SK-N-SH (cell line): ENCODE data around the gene HRH2. TPM values are rescaled to one million over a fixed set of nuclear protein-coding genes. Genes with fewer than 3 reads are reported as not detected.

Experiments
- CTCF ChIA-PET: fragments of 300-600, 350-600 bp; formaldehyde crosslinking; extraction: SDS; loops from one replicate; lab custom pipeline; 2021; lab: Yijun Ruan, JAX
- POLR2A ChIA-PET: fragments of 350-600 bp; sonication (Branson Sonifier 250); formaldehyde crosslinking; extraction: SDS; loops from one replicate; lab custom pipeline; 2020; ENCODE audit warnings: antibody characterized with exemption, inconsistent platforms; lab: Yijun Ruan, JAX
- DNase-seq: peaks from one replicate; pipeline ENCODE4 v3.0.0; 2012
- H2AFZ ChIP-seq: fragments of 200-600 bp; sonication (generic); 2 replicates; pipeline ENCODE4 v1.8.1; 2016; ENCODE audit warnings: antibody characterized with exemption, mild to moderate bottlenecking, low read depth
- H3F3A ChIP-seq: fragments of 200-600 bp; sonication (generic); replicated peaks from 2 replicates; pipeline ENCODE3; 2016; ENCODE audit warnings: antibody characterized with exemption, mild to moderate bottlenecking; ENCODE audit not compliant: insufficient read depth
- H3K27ac ChIP-seq, 2 experiments: fragments of 200-500 bp in 1 of 2; fragments of 200-600 bp in 1 of 2; sonication (Bioruptor generic) in 1 of 2; sonication (generic), shearing (Covaris generic) in 1 of 2; 2 replicates each; pipeline versions ENCODE4 v1.5.1 to v1.6.1; 2014 to 2016; ENCODE audit warnings: low read depth in 2 of 2, inconsistent platforms in 1 of 2, low read length in 1 of 2, mild to moderate bottlenecking in 1 of 2, mixed read lengths in 1 of 2
- H3K27me3 ChIP-seq: fragments of 200-600 bp; sonication (generic), shearing (Covaris generic); 2 replicates; pipeline ENCODE4 v1.6.1; 2016; ENCODE audit warnings: mixed run types; ENCODE audit not compliant: insufficient read depth
- H3K36me3 ChIP-seq, 2 experiments: fragments of 200-500 bp in 1 of 2; fragments of 200-600 bp in 1 of 2; sonication (Bioruptor generic) in 1 of 2; sonication (generic) in 1 of 2; replicated peaks in 1 of 2; 2 replicates each; pipeline versions ENCODE3 to v1.5.1; 2014 to 2016; ENCODE audit warnings: low read length in 1 of 2, mild to moderate bottlenecking in 1 of 2; ENCODE audit not compliant: insufficient read depth in 2 of 2, control insufficient read depth in 1 of 2
- H3K4me1 ChIP-seq, 2 experiments: fragments of 200-500 bp in 1 of 2; fragments of 200-600 bp in 1 of 2; sonication (Bioruptor generic) in 1 of 2; sonication (generic), shearing (Covaris generic) in 1 of 2; 2 replicates each; pipeline versions ENCODE4 v1.5.1 to v1.6.1; 2014 to 2016; ENCODE audit warnings: low read depth in 1 of 2, low read length in 1 of 2, mixed run types in 1 of 2; ENCODE audit not compliant: insufficient read depth in 2 of 2, control insufficient read depth in 1 of 2
- H3K4me2 ChIP-seq: fragments of 200-600 bp; sonication (generic), shearing (Covaris generic); 2 replicates; pipeline ENCODE4 v1.6.1; 2017; ENCODE audit warnings: mixed run types
- H3K4me3 ChIP-seq, 2 experiments: fragments of 200-500 bp in 1 of 2; fragments of 200-600 bp in 1 of 2; sonication (Bioruptor generic) in 1 of 2; sonication (generic), shearing (Covaris generic) in 1 of 2; 2 replicates each; pipeline versions ENCODE4 v1.5.1 to v1.8.1; 2014 to 2016; ENCODE audit warnings: low read depth in 2 of 2, inconsistent platforms in 1 of 2, low read length in 1 of 2, mild to moderate bottlenecking in 1 of 2, mixed read lengths in 1 of 2, moderate library complexity in 1 of 2
- H3K79me2 ChIP-seq: fragments of 200-600 bp; sonication (generic); 2 replicates; pipeline ENCODE4 v1.8.1; 2017; ENCODE audit warnings: mild to moderate bottlenecking; ENCODE audit not compliant: insufficient read depth
- H3K9ac ChIP-seq: fragments of 200-600 bp; sonication (generic); 2 replicates; pipeline ENCODE4 v1.6.1; 2017; ENCODE audit warnings: mixed run types
- H3K9me2 ChIP-seq: fragments of 200-600 bp; sonication (generic); 2 replicates; pipeline ENCODE4 v1.6.1; 2017; ENCODE audit warnings: mixed run types
- H3K9me3 ChIP-seq: fragments of 200-600 bp; sonication (generic); 2 replicates; pipeline ENCODE4 v1.6.1; 2017; ENCODE audit warnings: mixed run types, mild to moderate bottlenecking, moderate library complexity
- H4K20me1 ChIP-seq: fragments of 200-600 bp; sonication (generic); 2 replicates; pipeline ENCODE4 v1.6.1; 2017; ENCODE audit warnings: mild to moderate bottlenecking, mixed run types; ENCODE audit not compliant: insufficient read depth
- CHD2 ChIP-seq: fragments of 150-350 bp; IDR thresholded peaks from 2 replicates; pipeline ENCODE4 v1.6.1; 2018; ENCODE audit warnings: low read length; ENCODE audit not compliant: partially characterized antibody
- ELF1 ChIP-seq: IDR thresholded peaks from 2 replicates; pipeline ENCODE4 v1.4.0; 2012
- EP300 ChIP-seq, 2 experiments: IDR thresholded peaks; 2 replicates each; pipeline versions ENCODE4 v1.4.0 to v1.6.1; 2012; ENCODE audit warnings: borderline replicate concordance in 1 of 2, low read depth in 1 of 2, low read length in 1 of 2
- EZH2phosphoT487 ChIP-seq: fragments of 200-600 bp; sonication (generic); IDR thresholded peaks from 2 replicates; pipeline ENCODE4 v1.6.1; 2017; ENCODE audit warnings: low read depth, mixed run types, mild to moderate bottlenecking, antibody characterized with exemption, moderate library complexity, borderline replicate concordance
- FOSL2 ChIP-seq: IDR thresholded peaks from 2 replicates; pipeline ENCODE4 v1.4.0; 2012; ENCODE audit warnings: low read depth, mild to moderate bottlenecking, moderate library complexity, borderline replicate concordance
- FOXJ3 ChIP-seq: sonication (generic); formaldehyde crosslinking; IDR thresholded peaks from 2 replicates; pipeline ENCODE4 v1.5.1; 2020; ENCODE audit warnings: mild to moderate bottlenecking, missing genetic modification reagents
- GABPA ChIP-seq: IDR thresholded peaks from 2 replicates; pipeline ENCODE4 v1.4.0; 2012; ENCODE audit warnings: low read depth, mild to moderate bottlenecking
- GATA2 ChIP-seq: sonication (generic); formaldehyde crosslinking; IDR thresholded peaks from 2 replicates; pipeline ENCODE4 v1.5.0; 2020; ENCODE audit warnings: mild to moderate bottlenecking, missing genetic modification reagents
- MAX ChIP-seq: IDR thresholded peaks from 2 replicates; pipeline ENCODE4 v1.4.0; 2012; ENCODE audit warnings: low read depth
- MXI1 ChIP-seq: IDR thresholded peaks from 2 replicates; pipeline ENCODE4 v1.6.1; 2012; ENCODE audit warnings: mild to moderate bottlenecking, low read depth, low read length, improper control_type of control experiment
- NFIC ChIP-seq: IDR thresholded peaks from 2 replicates; pipeline ENCODE4 v1.4.0; 2012; ENCODE audit warnings: borderline replicate concordance
- PBX3 ChIP-seq: IDR thresholded peaks from 2 replicates; pipeline ENCODE4; 2012
- RAD21 ChIP-seq: IDR thresholded peaks from 2 replicates; pipeline ENCODE4 v1.6.1; 2012; ENCODE audit warnings: mild to moderate bottlenecking, low read length
- RCOR1 ChIP-seq: fragments of 150-350 bp; IDR thresholded peaks from 2 replicates; pipeline ENCODE4 v1.6.1; 2017; ENCODE audit warnings: antibody characterized with exemption, low read length
- RFX5 ChIP-seq: IDR thresholded peaks from 2 replicates; pipeline ENCODE4 v1.6.1; 2012; ENCODE audit warnings: mild to moderate bottlenecking, improper control_type of control experiment, low read length
- RXRA ChIP-seq: IDR thresholded peaks from 2 replicates; pipeline ENCODE4 v1.4.0; 2012; ENCODE audit warnings: low read depth, mild to moderate bottlenecking, borderline replicate concordance
- SIN3A ChIP-seq: IDR thresholded peaks from 2 replicates; pipeline ENCODE4 v1.6.1; 2012; ENCODE audit warnings: low read depth, mild to moderate bottlenecking, low read length, moderate library complexity, borderline replicate concordance
- TAF1 ChIP-seq: IDR thresholded peaks from 2 replicates; pipeline ENCODE4 v1.6.1; 2012; ENCODE audit warnings: low read depth, mild to moderate bottlenecking, low read length, moderate library complexity, borderline replicate concordance
- TCF12 ChIP-seq: IDR thresholded peaks from 2 replicates; pipeline ENCODE4 v1.4.0; 2012
- TEAD4 ChIP-seq: IDR thresholded peaks from 2 replicates; pipeline ENCODE4 v1.4.0; 2012; ENCODE audit warnings: mild to moderate bottlenecking, borderline replicate concordance; ENCODE audit not compliant: insufficient read depth
- USF1 ChIP-seq: IDR thresholded peaks from 2 replicates; pipeline ENCODE4 v1.4.0; 2012; ENCODE audit warnings: low read depth, borderline replicate concordance
- USF2 ChIP-seq: fragments of 150-350 bp; IDR thresholded peaks from 2 replicates; pipeline ENCODE4 v1.6.1; 2017; ENCODE audit warnings: antibody characterized with exemption, low read length, low read depth, borderline replicate concordance
- ZBTB33 ChIP-seq: IDR thresholded peaks from 2 replicates; pipeline ENCODE4 v1.4.0; 2012; ENCODE audit warnings: low read depth, borderline replicate concordance
- WGBS: methylation state at CpG from one replicate; pipeline ENCODE4 v1.1.6; 2017; ENCODE audit warnings: low lambda C conversion rate; 5-methylcytosine and 5-hydroxymethylcytosine counted together
- polyA plus RNA-seq, 3 experiments: library from polyadenylated mRNA; depleted of rRNA; stranded (reverse); fragments of >200 nt; gene quantifications; 2 replicates each; pipeline ENCODE4 v1.2.3, GENCODE V29; 2012

HRH2 gene
- polyA plus RNA-seq, 1 of the 3 experiments (the other 2 are of a cell fraction) = 0.08 TPM

GRCh38 chr5:175614223-175614815, 43.6 kb upstream of the HRH2 start:
- Histone ChIP-seq H3K4me1 (no peaks in the 10 kb centered on the region), H3K9me2 (no peaks in the 10 kb centered on the region), H3K79me2 (no peaks in the 10 kb centered on the region), H3K9ac (no peak overlapping the region), H3K27ac (no peak overlapping the region), H3K4me3 (no peak overlapping the region), H3K36me3 (no peaks in the 10 kb centered on the region), H3K27me3 (no peaks in the 10 kb centered on the region), H3K9me3 (no peaks in the 10 kb centered on the region), H4K20me1 (no peaks in the 10 kb centered on the region), H3F3A (no peaks in the 10 kb centered on the region), H2AFZ (no peak overlapping the region), H3K4me2 (no peak overlapping the region)
- ChIA-PET CTCF (interaction anchor here (1.0 to 1.3 kb wide), 2 partner anchors 20 to 116 kb away, joined by 3 read pairs; no protein-coding TSS in a partner anchor), POLR2A (no interaction called here)
- WGBS = 35% methylated on average over 7 of the region's 7 CpGs
- TF ChIP-seq GATA2 (CRISPR knock-in tag) (no peak), MXI1 (no peak), FOSL2 (no peak), ELF1 (no peak), MAX (no peak), GABPA (no peak), RAD21 (no peak), TAF1 (no peak), EZH2phosphoT487 (no peak)
- DNase-seq = no peak

GRCh38 chr5:175614861-175615260, 43.0 kb upstream of the HRH2 start:
- no peak overlapping the region for H3K27ac ChIP-seq
- H3K9ac ChIP-seq = no peak overlapping the region
- H2AFZ ChIP-seq = no peak overlapping the region
- H3K79me2 ChIP-seq = no peaks in the 10 kb centered on the region
- WGBS = 16% methylated on average over 3 of the region's 3 CpGs
- H3K9me2 ChIP-seq = no peaks in the 10 kb centered on the region
- no peaks in the 10 kb centered on the region for H3K9me3 ChIP-seq
- DNase-seq = no peak
- no peaks in the 10 kb centered on the region for H3K4me1 ChIP-seq
- no peaks in the 10 kb centered on the region for H3F3A ChIP-seq
- H3K4me2 ChIP-seq = no peak overlapping the region
- CTCF ChIA-PET = interaction anchor here (1.0 kb wide), 1 partner anchor 115 kb away, joined by 3 read pairs; no protein-coding TSS in a partner anchor
- no peaks in the 10 kb centered on the region for H4K20me1 ChIP-seq
- POLR2A ChIA-PET = no interaction called here
- TF ChIP-seq USF1 (no peak), CHD2 (no peak), TEAD4 (no peak), RXRA (no peak), EP300 (IDR thresholded peaks at IDR 0.05; ENCODE audit: borderline replicate concordance in 1 of 2, low read depth in 1 of 2, low read length in 1 of 2) (no peak), SIN3A (no peak), RAD21 (no peak), MAX (no peak), GABPA (no peak), FOXJ3 (CRISPR knock-in tag) (no peak), ELF1 (no peak), RCOR1 (no peak), NFIC (no peak), ZBTB33 (no peak), USF2 (no peak), TCF12 (no peak), PBX3 (no peak), RFX5 (no peak)
- H3K36me3 ChIP-seq = no peaks in the 10 kb centered on the region
- H3K4me3 ChIP-seq = no peak overlapping the region
- no peaks in the 10 kb centered on the region for H3K27me3 ChIP-seq
